Measurements from ENCODE around the gene PSTPIP1.

GRCh38 chr15:77052556-77052955 is 57.6 kb downstream of the PSTPIP1 start:
- no peak for TF ChIP-seq CTCF (IDR thresholded peaks at IDR 0.05)
- no peak for TF ChIP-seq POLR2AphosphoS5 (IDR thresholded peaks at IDR 0.05; ENCODE audit: insufficient read depth in 1 of 2, low read depth in 1 of 2)
- no peak for TF ChIP-seq POLR2A (IDR thresholded peaks at IDR 0.05)

Measured in vagina (tissue), 2 donors.